Breast epithelium (tissue), 4 donors: ENCODE data around the gene PNPLA8. TPM values are rescaled to one million over a fixed set of nuclear protein-coding genes. Genes with fewer than 3 reads are reported as not detected.
"Not testable (repeated sequence)": the region's sequence is repeated elsewhere in the genome, so short reads cannot be mapped to it uniquely, and the experiment has no call there.

Experiments
- DNase-seq, 2 donors: peaks; one replicate each; pipeline ENCODE4 v3.0.0-alpha.2; 2019; ENCODE audit warnings: low spot score in 2 of 2
- H3K27ac ChIP-seq, 2 donors: fragments of 200-600 bp; sonication (generic) in 1 of 2; one replicate each; pipeline ENCODE4 v1.5.1; 2016 to 2019; ENCODE audit warnings: mild to moderate bottlenecking in 1 of 2
- H3K27me3 ChIP-seq, 2 donors: fragments of 200-600 bp; sonication (generic) in 1 of 2; one replicate each; pipeline versions ENCODE4 v1.5.1 to v1.6.0; 2017 to 2019; ENCODE audit warnings: control low read depth in 1 of 2, mild to moderate bottlenecking in 1 of 2
- H3K36me3 ChIP-seq: fragments of 200-600 bp; one replicate; pipeline ENCODE4 v1.5.1; 2019
- H3K4me1 ChIP-seq, 2 donors: fragments of 200-600 bp; sonication (generic); one replicate each; pipeline ENCODE4 v1.5.1; 2016 to 2019; ENCODE audit warnings: control low read depth in 1 of 2
- H3K4me3 ChIP-seq, 3 donors: fragments of 200-600 bp; sonication (generic); 1 replicate in 2 of 3; 2 replicates in 1 of 3; pipeline ENCODE4 v1.5.1; 2016 to 2019; ENCODE audit warnings: mild to moderate bottlenecking in 3 of 3, moderate library complexity in 2 of 3
- H3K9me3 ChIP-seq, 2 donors: fragments of 200-600 bp; sonication (generic) in 1 of 2; one replicate each; pipeline ENCODE4 v1.5.1; 2016 to 2019; ENCODE audit warnings: control low read depth in 1 of 2
- POLR2A ChIP-seq: fragments of 450-650 bp; IDR thresholded peaks from one replicate; pipeline ENCODE4 v1.6.1; 2016; ENCODE audit warnings: antibody characterized with exemption, mild to moderate bottlenecking, moderate library complexity
- POLR2AphosphoS5 ChIP-seq, 3 donors: sonication (generic); formaldehyde crosslinking; IDR thresholded peaks; one replicate each; pipeline ENCODE4 v1.6.1; 2017; ENCODE audit warnings: antibody characterized with exemption in 3 of 3
- intact Hi-C: fragments of 100-400 bp; cut with DNase I; formaldehyde crosslinking; loops from one replicate; pipeline ENCODE4 v1.15.1; 2023; ENCODE audit warnings: low total_unique reads
- total RNA-seq, 3 donors: library from RNA; depleted of rRNA; stranded (reverse); fragments of >200 nt; gene quantifications; one replicate each; pipeline ENCODE4 v1.1.0, GENCODE V29; 2016
- TF ChIP-seq, protein P1 (sequence below), 3 donors: fragments of 450-650 bp; IDR thresholded peaks; one replicate each; pipeline ENCODE4 v1.5.1; 2016 to 2017; ENCODE audit warnings: antibody characterized with exemption in 3 of 3, mild to moderate bottlenecking in 3 of 3, moderate library complexity in 3 of 3

PNPLA8 gene
- total RNA-seq, 3 donors from 2014 or later: 36.1 to 48.6 (median 48.5) TPM

DNA sequence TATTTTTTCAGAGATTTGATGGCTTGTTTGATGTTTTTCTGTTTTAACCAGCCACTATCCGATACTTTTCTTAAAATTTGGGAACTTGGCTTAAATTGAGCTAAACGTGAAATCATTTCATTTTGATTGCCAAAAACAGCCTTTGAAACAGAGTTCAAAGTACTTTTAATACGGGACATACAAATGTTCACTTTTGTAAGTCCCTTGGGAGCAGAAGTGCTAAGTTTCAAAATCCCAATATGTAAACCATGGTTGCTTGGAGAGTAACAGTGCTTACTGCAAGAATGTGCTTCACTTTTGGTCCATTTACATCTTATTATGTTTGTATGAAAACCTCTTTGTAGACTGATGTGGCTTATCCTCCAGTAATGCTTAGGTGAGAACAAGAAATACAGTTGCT is 10.9 kb downstream of the PNPLA8 start:
- intact Hi-C loops: no loop called here
- Histone ChIP-seq H3K4me3 (no peak overlapping the region), H3K4me1 (no peaks in the 10 kb centered on the region), H3K36me3 (peaks cover 5% of the 10 kb centered on the region), H3K27ac (no peak overlapping the region), H3K9me3 (peaks cover 0 to 5% of the 10 kb centered on the region in 2 donors), H3K27me3 (no peaks in the 10 kb centered on the region)
- no peak for TF ChIP-seq POLR2A
- TF ChIP-seq POLR2AphosphoS5 (IDR thresholded peaks at IDR 0.05): no peak
- TF ChIP-seq, protein P1, sequence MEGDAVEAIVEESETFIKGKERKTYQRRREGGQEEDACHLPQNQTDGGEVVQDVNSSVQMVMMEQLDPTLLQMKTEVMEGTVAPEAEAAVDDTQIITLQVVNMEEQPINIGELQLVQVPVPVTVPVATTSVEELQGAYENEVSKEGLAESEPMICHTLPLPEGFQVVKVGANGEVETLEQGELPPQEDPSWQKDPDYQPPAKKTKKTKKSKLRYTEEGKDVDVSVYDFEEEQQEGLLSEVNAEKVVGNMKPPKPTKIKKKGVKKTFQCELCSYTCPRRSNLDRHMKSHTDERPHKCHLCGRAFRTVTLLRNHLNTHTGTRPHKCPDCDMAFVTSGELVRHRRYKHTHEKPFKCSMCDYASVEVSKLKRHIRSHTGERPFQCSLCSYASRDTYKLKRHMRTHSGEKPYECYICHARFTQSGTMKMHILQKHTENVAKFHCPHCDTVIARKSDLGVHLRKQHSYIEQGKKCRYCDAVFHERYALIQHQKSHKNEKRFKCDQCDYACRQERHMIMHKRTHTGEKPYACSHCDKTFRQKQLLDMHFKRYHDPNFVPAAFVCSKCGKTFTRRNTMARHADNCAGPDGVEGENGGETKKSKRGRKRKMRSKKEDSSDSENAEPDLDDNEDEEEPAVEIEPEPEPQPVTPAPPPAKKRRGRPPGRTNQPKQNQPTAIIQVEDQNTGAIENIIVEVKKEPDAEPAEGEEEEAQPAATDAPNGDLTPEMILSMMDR (IDR thresholded peaks at IDR 0.05): no peak
- DNase-seq: no peak

DNA sequence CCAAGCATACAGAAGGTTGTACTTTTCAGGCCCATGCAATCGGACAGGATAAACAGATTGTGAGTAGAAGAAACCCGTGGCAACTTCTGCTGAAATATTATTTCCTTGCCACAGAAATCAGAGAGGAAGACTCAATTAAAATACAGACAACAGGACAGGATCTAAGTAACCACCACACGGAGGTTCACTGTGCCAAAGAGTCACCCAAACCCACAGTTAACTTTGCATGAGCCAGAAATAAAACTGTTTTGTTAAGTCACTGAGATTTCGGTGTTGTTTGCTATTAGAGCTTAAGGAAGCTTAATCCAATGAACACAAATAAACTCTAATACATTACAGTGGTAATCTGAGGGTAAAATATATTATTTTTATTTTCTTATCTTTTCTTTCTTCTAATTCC is 14.0 kb downstream of the PNPLA8 start:
- DNase-seq: no peak
- Histone ChIP-seq H3K4me3 (no peak overlapping the region), H3K4me1 (no peaks in the 10 kb centered on the region), H3K27ac (no peak overlapping the region), H3K9me3 (no peaks in the 10 kb centered on the region), H3K27me3 (no peaks in the 10 kb centered on the region), H3K36me3 (no peaks in the 10 kb centered on the region)
- TF ChIP-seq, protein P1 (IDR thresholded peaks at IDR 0.05): no peak
- TF ChIP-seq POLR2A: no peak
- no peak for TF ChIP-seq POLR2AphosphoS5 (IDR thresholded peaks at IDR 0.05)
- intact Hi-C loops: no loop called here

DNA sequence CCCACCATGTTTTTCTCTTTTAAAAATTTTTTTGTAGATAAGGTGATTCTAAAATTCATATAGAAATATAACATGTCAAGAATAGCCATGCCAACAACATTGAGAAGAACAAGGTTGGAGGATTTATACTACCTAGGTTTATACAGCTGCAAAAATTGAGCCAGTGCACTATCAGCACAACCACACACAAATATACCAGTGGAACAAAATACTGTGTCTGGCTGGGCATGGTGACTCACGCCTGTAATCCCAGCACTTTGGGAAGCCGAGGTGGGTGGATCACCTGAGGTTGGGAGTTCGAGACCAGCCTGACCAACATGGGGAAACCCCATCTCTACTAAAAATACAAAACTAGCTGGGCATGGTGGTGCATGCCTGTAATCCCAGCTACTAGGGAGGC is 21.4 kb downstream of the PNPLA8 start:
- DNase-seq, H3K4me3 ChIP-seq, H3K27ac ChIP-seq, H3K36me3 ChIP-seq, H3K27me3 ChIP-seq, intact Hi-C loops, H3K4me1 ChIP-seq, H3K9me3 ChIP-seq: not testable (repeated sequence)

DNA sequence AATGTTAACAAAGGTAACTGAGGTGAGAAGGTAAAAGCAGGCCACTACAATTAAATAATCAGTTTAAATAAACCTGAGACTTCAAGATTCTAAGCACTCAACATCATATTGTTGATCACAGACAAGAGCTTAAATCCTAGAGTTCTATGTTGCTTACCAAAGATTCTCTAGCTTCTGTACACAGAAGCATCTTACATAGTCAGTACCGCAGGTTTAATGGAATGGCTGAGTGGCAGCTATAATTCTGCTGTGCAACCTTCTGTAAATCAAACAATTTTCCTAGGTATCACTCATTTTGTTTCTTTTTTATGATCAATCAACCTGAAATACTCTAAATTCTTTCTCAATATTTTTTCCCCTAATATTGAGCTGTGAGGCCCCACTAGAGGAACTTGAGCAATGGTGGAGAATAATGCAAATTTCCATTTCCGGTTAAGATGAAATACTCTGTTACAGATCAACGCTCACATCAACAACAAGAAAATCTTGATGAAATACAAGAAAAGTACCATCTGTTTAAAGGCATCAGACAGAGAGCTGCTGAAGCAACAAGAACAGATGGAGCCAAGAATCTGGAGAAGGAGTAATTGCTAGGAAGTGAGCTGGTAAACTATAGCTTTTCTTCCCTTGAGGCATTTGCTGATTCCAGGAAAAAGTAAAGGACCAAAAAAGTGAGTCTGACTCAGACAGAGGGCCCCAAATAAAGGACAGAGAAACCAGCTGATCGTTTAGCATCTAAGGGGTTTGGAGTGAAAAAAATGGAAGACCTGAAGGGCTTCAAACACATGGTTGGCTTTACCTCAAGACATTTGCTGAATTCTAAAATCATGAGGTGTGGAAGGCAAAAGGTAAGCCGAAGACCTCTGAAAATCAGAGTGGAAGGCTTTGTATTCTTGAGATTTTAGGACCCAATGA is 22.6 kb downstream of the PNPLA8 start:
- H3K27ac ChIP-seq: no peak overlapping the region
- DNase-seq: no peak
- H3K4me1 ChIP-seq: no peaks in the 10 kb centered on the region
- H3K27me3 ChIP-seq: no peaks in the 10 kb centered on the region
- H3K36me3 ChIP-seq: no peaks in the 10 kb centered on the region
- TF ChIP-seq, protein P1 (IDR thresholded peaks at IDR 0.05): no peak
- TF ChIP-seq POLR2AphosphoS5 (IDR thresholded peaks at IDR 0.05) (no peak), POLR2A (no peak)
- H3K9me3 ChIP-seq: no peaks in the 10 kb centered on the region
- H3K4me3 ChIP-seq: no peak overlapping the region
- intact Hi-C loops: no loop called here

DNA sequence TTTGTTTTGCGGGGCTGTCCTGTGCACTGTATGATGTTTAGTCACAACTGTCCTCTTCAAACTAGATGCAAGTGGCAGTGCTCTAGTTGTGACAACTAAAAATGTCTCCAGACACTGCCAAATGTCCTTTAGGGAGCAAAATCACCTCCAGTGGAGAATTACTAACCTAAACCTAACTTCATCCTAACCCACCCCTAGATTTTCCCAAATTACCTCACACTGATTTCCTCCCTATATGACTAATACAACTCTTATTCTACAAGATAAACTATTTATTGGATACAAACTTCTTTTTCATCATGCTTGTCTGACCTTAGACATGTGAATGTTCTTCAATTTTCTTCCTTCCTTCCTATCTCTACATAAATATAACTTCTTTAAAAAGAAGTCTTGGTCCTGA is 26.4 kb downstream of the PNPLA8 start:
- Histone ChIP-seq H3K4me3 (no peak overlapping the region), H3K4me1 (no peaks in the 10 kb centered on the region), H3K36me3 (no peaks in the 10 kb centered on the region), H3K27me3 (no peaks in the 10 kb centered on the region), H3K27ac (no peak overlapping the region), H3K9me3 (no peaks in the 10 kb centered on the region)
- DNase-seq: no peak
- intact Hi-C loops: no loop called here
- TF ChIP-seq POLR2AphosphoS5 (IDR thresholded peaks at IDR 0.05) (no peak), POLR2A (no peak)
- TF ChIP-seq, protein P1 (IDR thresholded peaks at IDR 0.05): no peak
